RWPE2 (cell line): Measurements from ENCODE around the gene SLC39A11.
A peak's percentile ranks its signal among the peaks of the same experiment; 100 is the strongest.

Experiments
- ATAC-seq: fragments of 200-7000 bp; cut with Tn5 transposase; 3 replicates; pipeline ENCODE4 v1.9.1; 2021; ENCODE audit warnings: low read depth
- DNase-seq: peaks from one replicate; pipeline ENCODE4 v3.0.0-alpha.2; 2020; ENCODE audit warnings: low spot score
- H3K27ac ChIP-seq: fragments of 450-650 bp; 2 replicates; pipeline ENCODE4 v1.5.1; 2017; ENCODE audit warnings: mild to moderate bottlenecking; ENCODE audit not compliant: poor library complexity, severe bottlenecking
- H3K27me3 ChIP-seq: fragments of 250-450 bp; sonication (Bioruptor Pico); 2 replicates; pipeline ENCODE4 v1.5.1; 2021; ENCODE audit warnings: mild to moderate bottlenecking, moderate library complexity; ENCODE audit not compliant: insufficient read depth, poor library complexity, severe bottlenecking
- H3K36me3 ChIP-seq: fragments of 250-450 bp; sonication (Bioruptor Pico); 2 replicates; pipeline ENCODE4 v1.5.1; 2020; ENCODE audit warnings: low read depth, mild to moderate bottlenecking, moderate library complexity
- H3K4me1 ChIP-seq: fragments of 250-450 bp; sonication (Bioruptor Pico); 2 replicates; pipeline ENCODE4 v1.5.1; 2021; ENCODE audit warnings: mild to moderate bottlenecking, moderate library complexity; ENCODE audit not compliant: insufficient read depth, poor library complexity, severe bottlenecking
- H3K4me3 ChIP-seq: fragments of 250-450 bp; sonication (Bioruptor Pico); 2 replicates; pipeline ENCODE4 v1.5.1; 2021; ENCODE audit warnings: mild to moderate bottlenecking, moderate library complexity; ENCODE audit not compliant: severe bottlenecking
- H3K9me3 ChIP-seq: fragments of 250-450 bp; sonication (Bioruptor Pico); 2 replicates; pipeline ENCODE4 v1.5.1; 2021; ENCODE audit warnings: mild to moderate bottlenecking, moderate library complexity; ENCODE audit not compliant: severe bottlenecking
- CTCF ChIP-seq: fragments of 450-650 bp; IDR thresholded peaks from one replicate; pipeline ENCODE4 v1.5.1; 2017; ENCODE audit warnings: mild to moderate bottlenecking, moderate library complexity; ENCODE audit not compliant: poor library complexity, severe bottlenecking

SLC39A11 gene

GRCh38 chr17:73067075-73067474 is 25.4 kb downstream of the SLC39A11 start:
- H3K4me1 ChIP-seq = peaks cover 7% of the 10 kb centered on the region
- DNase-seq (no peak), ATAC-seq (no peak)
- TF ChIP-seq CTCF = no peak
- H3K27ac ChIP-seq = no peak overlapping the region
- H3K4me3 ChIP-seq = no peak overlapping the region
- no peaks in the 10 kb centered on the region for H3K27me3 ChIP-seq
- no peaks in the 10 kb centered on the region for H3K9me3 ChIP-seq
- no peaks in the 10 kb centered on the region for H3K36me3 ChIP-seq

DNA sequence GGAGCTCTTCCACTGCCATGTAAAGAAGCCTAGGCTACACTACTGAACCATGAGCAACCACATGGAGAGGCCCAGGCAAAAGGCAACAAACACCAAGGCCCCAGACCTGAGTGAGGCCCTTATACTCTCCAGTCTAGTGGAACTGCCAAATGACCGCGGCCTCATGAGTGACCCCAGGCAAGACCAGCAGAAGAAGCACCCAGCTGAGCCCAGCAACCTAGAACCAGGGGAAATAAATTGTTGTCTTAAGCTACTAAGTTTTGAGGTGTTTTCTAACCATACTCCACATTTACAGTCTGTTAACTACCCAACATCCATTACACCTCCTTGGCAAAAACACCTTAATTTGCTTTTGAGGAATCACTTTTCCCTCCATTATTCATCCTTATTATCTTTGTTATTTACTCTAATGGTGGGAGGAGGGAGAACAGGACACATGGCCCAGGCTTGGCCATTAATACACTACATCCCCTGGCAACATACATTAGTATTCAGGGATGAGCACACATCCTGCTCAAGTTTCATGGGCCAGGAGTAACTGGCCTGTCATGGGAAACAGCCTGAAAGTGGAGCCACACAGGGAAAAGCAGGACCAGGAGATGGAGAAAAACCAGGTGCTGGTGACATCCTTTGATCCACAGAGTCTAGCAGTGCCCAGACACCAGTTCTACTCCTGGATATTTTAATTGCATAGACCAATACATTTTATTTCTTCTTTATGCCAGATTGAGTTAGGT is 26.2 kb downstream of the SLC39A11 start:
- Histone ChIP-seq H3K36me3 (no peaks in the 10 kb centered on the region), H3K9me3 (no peaks in the 10 kb centered on the region), H3K4me1 (peaks cover 7% of the 10 kb centered on the region), H3K27me3 (no peaks in the 10 kb centered on the region), H3K27ac (no peak overlapping the region), H3K4me3 (no peak overlapping the region)
- no peak for TF ChIP-seq CTCF
- DNase-seq = no peak
- 0 out of 3 replicates have a peak, but pooled peaks have one; percentile 22 for ATAC-seq

DNA sequence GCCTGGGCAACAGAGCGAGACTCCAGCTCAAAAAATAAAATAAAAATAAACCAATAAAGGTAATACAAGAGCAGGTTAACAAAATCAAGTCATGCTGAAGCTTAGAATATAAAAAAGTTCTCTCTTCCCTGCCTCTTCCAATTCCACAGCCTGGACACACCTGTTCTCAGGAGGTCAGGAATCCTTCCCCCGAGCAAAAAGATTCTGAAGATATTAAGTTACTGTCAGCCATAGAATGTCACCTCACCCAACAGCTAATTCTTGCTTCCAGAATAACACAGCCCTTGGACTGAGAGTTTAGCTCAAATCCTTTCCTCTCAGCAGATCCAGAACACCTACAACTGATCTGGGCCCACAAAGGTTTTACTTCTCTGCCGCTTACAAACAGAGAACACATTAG is 27.1 kb downstream of the SLC39A11 start:
- no peak for DNase-seq
- H3K27ac ChIP-seq = no peak overlapping the region
- no peak for TF ChIP-seq CTCF
- H3K4me3 ChIP-seq = no peak overlapping the region
- H3K9me3 ChIP-seq = no peaks in the 10 kb centered on the region
- H3K4me1 ChIP-seq = peaks cover 7% of the 10 kb centered on the region
- H3K36me3 ChIP-seq = no peaks in the 10 kb centered on the region
- H3K27me3 ChIP-seq = no peaks in the 10 kb centered on the region
- no peak for ATAC-seq

GRCh38 chr17:73064084-73064938 is 28.2 kb downstream of the SLC39A11 start:
- Histone ChIP-seq H3K27me3 (no peaks in the 10 kb centered on the region), H3K36me3 (no peaks in the 10 kb centered on the region), H3K9me3 (no peaks in the 10 kb centered on the region), H3K4me3 (no peak overlapping the region), H3K27ac (no peak overlapping the region), H3K4me1 (peaks cover 7% of the 10 kb centered on the region)
- DNase-seq (no peak), ATAC-seq (no peak)
- TF ChIP-seq CTCF = no peak
